ENCODE data around the gene DGKH.
"Not testable (repeated sequence)": the region's sequence is repeated elsewhere in the genome, so short reads cannot be mapped to it uniquely, and the experiment has no call there.

The DGKH gene

GRCh38 chr13:42113478-42113877 lies 65.0 kb downstream of the DGKH start:
- DNase-seq (ENCODE audit: low spot score), result no peak

- no peak for DNase-seq (ENCODE audit: low spot score)
These were observed 65.8 kb downstream of the DGKH start for GRCh38 chr13:42114278-42114677.

- DNase-seq (ENCODE audit: low spot score), result no peak
These were observed 66.5 kb downstream of the DGKH start for GRCh38 chr13:42114912-42115311.

GRCh38 chr13:42116225-42116624 lies 67.8 kb downstream of the DGKH start:
- DNase-seq (ENCODE audit: low spot score), result no peak

GRCh38 chr13:42119041-42119440 lies 70.6 kb downstream of the DGKH start:
- no peak for DNase-seq (ENCODE audit: low spot score)

GRCh38 chr13:42119875-42120274 lies 71.4 kb downstream of the DGKH start:
- no peak for DNase-seq (ENCODE audit: low spot score)

GRCh38 chr13:42123600-42123999 lies 75.2 kb downstream of the DGKH start:
- DNase-seq (ENCODE audit: low spot score), result no peak

- DNase-seq (ENCODE audit: low spot score), result no peak
These were observed 76.6 kb downstream of the DGKH start for GRCh38 chr13:42125046-42125445.

- DNase-seq (ENCODE audit: low spot score), result no peak
These were observed 78.6 kb downstream of the DGKH start for GRCh38 chr13:42127047-42127446.

GRCh38 chr13:42129033-42129432 lies 80.6 kb downstream of the DGKH start:
- no peak for DNase-seq (ENCODE audit: low spot score)

GRCh38 chr13:42136518-42136917 lies 88.1 kb downstream of the DGKH start:
- no peak for DNase-seq (ENCODE audit: low spot score)

- DNase-seq (ENCODE audit: low spot score), result peak; percentile 36
These were observed 89.5 kb downstream of the DGKH start for GRCh38 chr13:42137856-42138537.

GRCh38 chr13:42140494-42140893 lies 92.0 kb downstream of the DGKH start:
- no peak for DNase-seq (ENCODE audit: low spot score)

- DNase-seq (ENCODE audit: low spot score), result not testable (repeated sequence)
These were observed 92.6 kb downstream of the DGKH start for GRCh38 chr13:42141052-42141451.

- no peak for DNase-seq (ENCODE audit: low spot score)
These were observed 97.9 kb downstream of the DGKH start for GRCh38 chr13:42146359-42146758.

- no peak for DNase-seq (ENCODE audit: low spot score)
These were observed 100.1 kb downstream of the DGKH start for GRCh38 chr13:42148538-42148937.

- DNase-seq (ENCODE audit: low spot score), result no peak
These were observed 100.7 kb downstream of the DGKH start for GRCh38 chr13:42149136-42149535.

GRCh38 chr13:42151781-42152180 lies 103.3 kb downstream of the DGKH start:
- DNase-seq (ENCODE audit: low spot score), result no peak

GRCh38 chr13:42152495-42152894 lies 104.0 kb downstream of the DGKH start:
- no peak for DNase-seq (ENCODE audit: low spot score)

GRCh38 chr13:42153199-42154113 lies 105.0 kb downstream of the DGKH start:
- no peak for DNase-seq (ENCODE audit: low spot score)

GRCh38 chr13:42155251-42155650 lies 106.8 kb downstream of the DGKH start:
- no peak for DNase-seq (ENCODE audit: low spot score)

- DNase-seq (ENCODE audit: low spot score), result not testable (repeated sequence)
These were observed 114.9 kb downstream of the DGKH start for GRCh38 chr13:42163338-42163737.

GRCh38 chr13:42163910-42164309 lies 115.5 kb downstream of the DGKH start:
- DNase-seq (ENCODE audit: low spot score), result not testable (repeated sequence)

Measured in activated CD4-positive, alpha-beta T cell treated with anti-CD3 and anti-CD28 coated beads, Interleukin-2, Interleukin-4, amounts not matched to agents 100 ng/mL and 50 ng/mL, durations not matched to agents 16 hours and 8 hours (primary cell).